Measurements from ENCODE around the gene CHRNA5.
"Not testable (repeated sequence)": the region's sequence is repeated elsewhere in the genome, so short reads cannot be mapped to it uniquely, and the experiment has no call there.

Gene CHRNA5

GRCh38 chr15:78565097-78565950, at the start of gene CHRNA5:
CHRNA5 (plus strand) TSS chr15:78565520; CDS start chr15:78565720, 200 bp downstream.
- peak; percentile 82 for DNase-seq (ENCODE audit: low read depth, low spot score)

GRCh38 chr15:78520035-78520434, 45.3 kb upstream of the CHRNA5 start:
- DNase-seq (ENCODE audit: low read depth, low spot score) = not testable (repeated sequence)

- DNase-seq (ENCODE audit: low read depth, low spot score) = no peak
Observed at GRCh38 chr15:78524230-78524629, 41.1 kb upstream of the CHRNA5 start.

GRCh38 chr15:78527325-78527724, 38.0 kb upstream of the CHRNA5 start:
- DNase-seq (ENCODE audit: low read depth, low spot score) = no peak

GRCh38 chr15:78533331-78533730, 32.0 kb upstream of the CHRNA5 start:
- no peak for DNase-seq (ENCODE audit: low read depth, low spot score)

GRCh38 chr15:78536134-78536533, 29.2 kb upstream of the CHRNA5 start:
- no peak for DNase-seq (ENCODE audit: low read depth, low spot score)

- no peak for DNase-seq (ENCODE audit: low read depth, low spot score)
Observed at GRCh38 chr15:78537266-78537905, 27.9 kb upstream of the CHRNA5 start.

GRCh38 chr15:78538358-78538757, 27.0 kb upstream of the CHRNA5 start:
- no peak for DNase-seq (ENCODE audit: low read depth, low spot score)

GRCh38 chr15:78539464-78540140, 25.7 kb upstream of the CHRNA5 start:
- DNase-seq (ENCODE audit: low read depth, low spot score) = not testable (repeated sequence)

- DNase-seq (ENCODE audit: low read depth, low spot score) = no peak
Observed at GRCh38 chr15:78540141-78540870, 25.0 kb upstream of the CHRNA5 start, which contains the start of gene PSMA4. PSMA4 (plus strand) TSS chr15:78540444; CDS start chr15:78541928, 1,484 bp downstream.

GRCh38 chr15:78540871-78541743, 24.2 kb upstream of the CHRNA5 start:
- DNase-seq (ENCODE audit: low read depth, low spot score) = no peak

GRCh38 chr15:78541744-78542034, 23.6 kb upstream of the CHRNA5 start:
- no peak for DNase-seq (ENCODE audit: low read depth, low spot score)

GRCh38 chr15:78542647-78543046, 22.7 kb upstream of the CHRNA5 start:
- DNase-seq (ENCODE audit: low read depth, low spot score) = no peak

GRCh38 chr15:78550194-78550593, 15.1 kb upstream of the CHRNA5 start:
- no peak for DNase-seq (ENCODE audit: low read depth, low spot score)

- no peak for DNase-seq (ENCODE audit: low read depth, low spot score)
Observed at GRCh38 chr15:78550815-78551214, 14.5 kb upstream of the CHRNA5 start.

- DNase-seq (ENCODE audit: low read depth, low spot score) = no peak
Observed at GRCh38 chr15:78551902-78552301, 13.4 kb upstream of the CHRNA5 start.

- no peak for DNase-seq (ENCODE audit: low read depth, low spot score)
Observed at GRCh38 chr15:78552597-78552996, 12.7 kb upstream of the CHRNA5 start.

- not testable (repeated sequence) for DNase-seq (ENCODE audit: low read depth, low spot score)
Observed at GRCh38 chr15:78560201-78560600, 5.1 kb upstream of the CHRNA5 start.

GRCh38 chr15:78561490-78561889, 3.8 kb upstream of the CHRNA5 start:
- DNase-seq (ENCODE audit: low read depth, low spot score) = no peak

- DNase-seq (ENCODE audit: low read depth, low spot score) = no peak
Observed at GRCh38 chr15:78563092-78563491, 2.2 kb upstream of the CHRNA5 start.

GRCh38 chr15:78564743-78565096, 600 bp upstream of the CHRNA5 start:
- no peak for DNase-seq (ENCODE audit: low read depth, low spot score)

Measured in iPS DF 19.7 (cell line).